Activated CD4-positive, alpha-beta T cell treated with anti-CD3 and anti-CD28 coated beads, Interleukin-2, Interleukin-6, amounts not matched to agents 100 ng/mL and 50 ng/mL, durations not matched to agents 16 hours and 8 hours (primary cell): ENCODE measurements around the gene MED14.

Source experiments
- DNase-seq: peaks from one replicate; pipeline ENCODE4 v3.0.0-alpha.2; 2020

MED14 gene

GRCh38 chrX:40729598-40730584, 5.5 kb downstream of the MED14 start:
- no peak for DNase-seq

- DNase-seq: no peak
Measured at GRCh38 chrX:40727581-40728252, 7.6 kb downstream of the MED14 start.

DNA sequence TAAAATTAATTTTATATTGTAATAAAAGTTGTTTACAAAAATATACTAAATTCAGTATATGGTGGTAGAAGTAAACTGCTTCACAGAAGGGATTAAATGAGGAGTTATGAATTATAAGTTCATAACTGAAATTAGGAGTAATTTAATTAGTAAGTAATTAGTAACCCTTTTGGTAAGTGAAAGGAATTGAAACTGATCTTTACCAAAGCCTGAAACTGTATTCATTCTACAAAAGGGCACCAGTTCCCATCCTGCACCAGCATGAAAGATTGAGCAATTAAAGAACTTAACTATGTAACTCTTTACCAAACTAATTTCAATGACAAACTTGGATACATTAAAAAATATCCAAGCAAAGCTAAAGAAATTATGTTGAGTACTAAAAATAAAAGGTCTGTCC, 8.2 kb downstream of the MED14 start:
- DNase-seq: no peak

GRCh38 chrX:40722930-40723329, 12.4 kb downstream of the MED14 start:
- DNase-seq: no peak

- DNase-seq: no peak
Measured at GRCh38 chrX:40721489-40722106, 13.7 kb downstream of the MED14 start.

DNA sequence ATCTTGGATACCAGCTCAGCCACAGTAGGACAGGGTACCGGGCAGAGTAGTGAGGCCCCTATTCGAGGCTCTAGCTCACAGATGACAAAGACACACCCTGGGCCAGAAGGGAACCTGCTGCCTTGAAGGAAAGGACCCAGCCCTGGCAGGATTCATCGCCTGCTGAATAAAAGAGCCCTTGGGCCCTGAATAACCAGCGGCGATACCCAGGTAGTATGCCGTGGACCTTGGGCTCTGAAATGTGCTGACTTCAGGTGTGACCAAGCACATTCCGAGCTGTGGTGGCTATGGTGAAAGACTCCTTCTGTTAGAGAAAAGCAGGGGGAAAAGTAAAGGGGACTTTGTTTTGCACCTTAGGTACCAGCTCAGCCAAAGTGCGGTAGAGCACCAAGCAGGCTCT, 14.6 kb downstream of the MED14 start:
- no peak for DNase-seq

DNA sequence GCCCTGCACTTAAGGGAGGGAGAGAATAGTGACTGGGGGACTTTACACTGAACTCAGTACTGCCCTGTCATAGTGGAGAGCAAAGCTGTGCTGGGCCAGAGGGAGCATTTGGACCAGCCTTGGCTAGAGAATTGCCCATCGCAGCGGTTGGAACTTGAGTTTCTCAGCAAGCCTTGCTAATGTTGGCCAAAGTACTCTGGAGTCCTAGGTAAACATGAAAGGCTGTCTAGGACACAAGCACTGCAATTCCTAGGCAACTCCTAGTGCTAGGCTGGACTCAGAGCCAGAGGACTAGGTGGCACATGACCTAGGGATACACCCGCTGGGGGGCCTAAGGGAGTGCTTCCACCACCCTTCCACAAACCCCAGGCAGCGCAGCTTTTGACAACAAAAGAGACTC, 15.0 kb downstream of the MED14 start:
- DNase-seq: no peak

GRCh38 chrX:40719731-40720130, 15.6 kb downstream of the MED14 start:
- no peak for DNase-seq

DNA sequence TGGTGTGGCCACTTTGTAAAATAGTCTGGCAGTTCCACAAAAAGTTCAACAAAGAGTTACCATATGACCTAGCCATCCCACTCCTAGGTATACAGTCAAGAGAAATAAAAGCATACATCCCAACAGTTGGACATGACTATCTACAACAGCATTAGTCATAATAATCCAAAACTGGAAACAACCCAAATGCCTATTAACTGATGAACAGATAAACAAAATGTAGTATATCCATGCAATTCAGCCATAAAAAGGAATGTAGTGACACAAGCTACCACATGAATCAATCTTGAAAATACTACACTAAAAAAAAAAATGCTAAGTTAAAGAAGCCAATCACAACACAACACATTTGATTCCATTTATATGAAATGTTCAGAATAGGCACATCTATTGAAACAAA, 16.1 kb downstream of the MED14 start:
- no peak for DNase-seq

- DNase-seq: no peak
Measured at GRCh38 chrX:40709395-40709794, 25.9 kb downstream of the MED14 start.

GRCh38 chrX:40705658-40706312, 29.6 kb downstream of the MED14 start:
- no peak for DNase-seq

GRCh38 chrX:40700640-40701342, 34.6 kb downstream of the MED14 start:
- DNase-seq: no peak

GRCh38 chrX:40698851-40699250, 36.5 kb downstream of the MED14 start:
- DNase-seq: no peak

DNA sequence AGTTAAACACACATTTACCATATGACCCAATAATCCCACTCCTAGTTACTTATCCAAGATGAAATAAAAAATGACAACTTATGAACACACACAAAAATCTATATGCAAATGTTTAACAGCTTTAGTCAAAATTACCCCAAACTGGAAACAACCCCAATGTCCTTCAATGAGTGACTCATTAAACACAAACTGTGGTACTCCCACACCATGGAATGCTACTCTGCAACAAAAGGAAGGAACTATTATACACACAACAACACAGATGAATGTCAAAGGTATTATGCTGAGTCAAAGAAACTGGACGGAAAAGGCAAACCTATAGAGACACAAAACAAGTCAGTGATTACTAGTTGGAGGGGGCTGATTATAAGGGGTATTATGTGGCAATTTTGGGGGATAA, 40.5 kb downstream of the MED14 start:
- no peak for DNase-seq

DNA sequence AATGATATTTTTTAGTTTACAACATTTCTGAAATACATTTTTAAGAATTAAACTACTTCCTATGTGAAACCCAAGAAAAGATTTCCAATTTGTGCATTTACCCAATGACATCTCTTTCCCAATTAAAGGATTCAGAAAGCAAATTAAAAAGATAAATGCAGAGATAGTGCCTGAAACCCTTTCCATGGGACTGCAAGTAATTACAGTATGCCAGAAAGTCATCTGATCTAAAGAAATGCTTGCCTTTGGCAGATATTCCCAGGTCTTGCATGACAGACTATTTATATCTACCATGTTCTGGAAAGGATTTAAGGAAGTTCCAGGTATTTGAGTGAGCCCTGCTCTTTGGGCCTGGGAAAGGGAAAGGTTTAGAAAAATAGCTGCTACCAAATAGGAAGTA, 46.4 kb downstream of the MED14 start:
- DNase-seq: no peak

DNA sequence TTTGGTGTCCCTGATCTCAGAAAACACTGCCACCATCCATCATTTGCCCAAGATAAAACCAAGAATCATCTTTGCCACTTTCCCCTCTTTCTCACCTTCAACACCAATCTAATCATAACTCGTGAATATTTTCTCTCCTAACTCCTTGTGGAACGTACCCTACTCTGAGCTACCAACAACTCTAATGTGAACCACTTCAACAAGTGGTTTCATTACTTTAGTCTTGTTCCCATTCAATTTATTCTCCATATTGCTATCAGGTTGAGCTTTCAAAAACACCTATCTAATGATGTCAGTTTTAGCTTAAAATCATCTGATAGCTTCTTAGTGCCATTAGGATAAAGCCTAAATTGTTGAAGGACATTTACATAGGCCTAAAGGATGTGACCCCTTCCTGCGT, 48.2 kb downstream of the MED14 start:
- no peak for DNase-seq

GRCh38 chrX:40685362-40685918, 49.9 kb downstream of the MED14 start:
- DNase-seq: no peak

GRCh38 chrX:40684092-40684491, 51.2 kb downstream of the MED14 start:
- no peak for DNase-seq

GRCh38 chrX:40683245-40683644, 52.1 kb downstream of the MED14 start:
- no peak for DNase-seq

DNA sequence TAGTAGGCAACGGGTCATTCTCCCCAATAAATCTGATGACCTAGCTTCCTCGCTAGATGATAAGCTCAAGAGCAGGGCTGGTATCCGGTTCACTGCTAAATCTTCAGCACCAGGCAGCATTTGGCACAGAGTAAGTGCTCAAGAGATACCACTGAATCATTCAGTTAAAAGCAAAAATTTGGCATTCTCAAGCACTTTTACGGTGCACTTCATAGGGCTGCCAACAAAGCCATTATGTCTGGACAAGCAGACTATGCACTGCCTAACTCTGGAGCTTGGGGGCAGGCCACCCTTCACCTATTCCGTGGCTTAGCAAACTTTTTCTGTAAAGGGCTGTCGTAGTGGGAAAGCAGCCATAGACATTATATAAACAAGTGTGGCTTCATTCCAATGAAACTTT, 64.2 kb downstream of the MED14 start:
- DNase-seq: no peak

- DNase-seq: no peak
Measured at GRCh38 chrX:40663880-40664630, 71.3 kb downstream of the MED14 start.
